ENCODE results near the gene SMIM35. TPM values are rescaled to one million over a fixed set of nuclear protein-coding genes. Genes with fewer than 3 reads are reported as not detected.

Gene SMIM35
- total RNA-seq, 1 experiment from 2014 or later = not detected

GRCh38 chr11:117989351-117990102, 97.2 kb downstream of the SMIM35 start:
- BruUV-seq (replicated peaks) = no TSS peak
- POLR2A ChIA-PET (ENCODE audit: unreplicated experiment) = no interaction called here
- Histone ChIP-seq H3K4me1 (replicated peaks; ENCODE audit: insufficient read depth) (no peaks in the 10 kb centered on the region), H4K20me1 (ENCODE audit: insufficient read depth) (no peaks in the 10 kb centered on the region), H3K27ac (no peak overlapping the region), H3K27me3 (ENCODE audit: insufficient read depth, low read depth) (peaks cover 27% of the 10 kb centered on the region; the same call in 1 of the 2 replicates), H2AFZ (no peak overlapping the region), H3F3A (ENCODE audit: insufficient read depth, low read depth) (no peaks in the 10 kb centered on the region), H3K79me2 (ENCODE audit: low read depth) (no peaks in the 10 kb centered on the region), H3K4me2 (no peak overlapping the region), H3K9me3 (ENCODE audit: insufficient read depth, low read depth) (no peaks in the 10 kb centered on the region), H3K4me3 (no peak overlapping the region), H3K9me2 (ENCODE audit: insufficient read depth) (no peaks in the 10 kb centered on the region), H3K36me3 (ENCODE audit: low read depth) (no peaks in the 10 kb centered on the region)
- intact Hi-C loops (cut with micrococcal nuclease; ENCODE audit: unreplicated experiment) = no loop called here
- CTCF ChIA-PET = no interaction called here
- DNase-seq = no peak
- TF ChIP-seq EZH2 (IDR thresholded peaks at IDR 0.05; ENCODE audit: low read depth) = no peak
- TF ChIP-seq, protein P1, sequence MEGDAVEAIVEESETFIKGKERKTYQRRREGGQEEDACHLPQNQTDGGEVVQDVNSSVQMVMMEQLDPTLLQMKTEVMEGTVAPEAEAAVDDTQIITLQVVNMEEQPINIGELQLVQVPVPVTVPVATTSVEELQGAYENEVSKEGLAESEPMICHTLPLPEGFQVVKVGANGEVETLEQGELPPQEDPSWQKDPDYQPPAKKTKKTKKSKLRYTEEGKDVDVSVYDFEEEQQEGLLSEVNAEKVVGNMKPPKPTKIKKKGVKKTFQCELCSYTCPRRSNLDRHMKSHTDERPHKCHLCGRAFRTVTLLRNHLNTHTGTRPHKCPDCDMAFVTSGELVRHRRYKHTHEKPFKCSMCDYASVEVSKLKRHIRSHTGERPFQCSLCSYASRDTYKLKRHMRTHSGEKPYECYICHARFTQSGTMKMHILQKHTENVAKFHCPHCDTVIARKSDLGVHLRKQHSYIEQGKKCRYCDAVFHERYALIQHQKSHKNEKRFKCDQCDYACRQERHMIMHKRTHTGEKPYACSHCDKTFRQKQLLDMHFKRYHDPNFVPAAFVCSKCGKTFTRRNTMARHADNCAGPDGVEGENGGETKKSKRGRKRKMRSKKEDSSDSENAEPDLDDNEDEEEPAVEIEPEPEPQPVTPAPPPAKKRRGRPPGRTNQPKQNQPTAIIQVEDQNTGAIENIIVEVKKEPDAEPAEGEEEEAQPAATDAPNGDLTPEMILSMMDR (conservative IDR thresholded peaks at IDR 0.05) = no peak

DNA sequence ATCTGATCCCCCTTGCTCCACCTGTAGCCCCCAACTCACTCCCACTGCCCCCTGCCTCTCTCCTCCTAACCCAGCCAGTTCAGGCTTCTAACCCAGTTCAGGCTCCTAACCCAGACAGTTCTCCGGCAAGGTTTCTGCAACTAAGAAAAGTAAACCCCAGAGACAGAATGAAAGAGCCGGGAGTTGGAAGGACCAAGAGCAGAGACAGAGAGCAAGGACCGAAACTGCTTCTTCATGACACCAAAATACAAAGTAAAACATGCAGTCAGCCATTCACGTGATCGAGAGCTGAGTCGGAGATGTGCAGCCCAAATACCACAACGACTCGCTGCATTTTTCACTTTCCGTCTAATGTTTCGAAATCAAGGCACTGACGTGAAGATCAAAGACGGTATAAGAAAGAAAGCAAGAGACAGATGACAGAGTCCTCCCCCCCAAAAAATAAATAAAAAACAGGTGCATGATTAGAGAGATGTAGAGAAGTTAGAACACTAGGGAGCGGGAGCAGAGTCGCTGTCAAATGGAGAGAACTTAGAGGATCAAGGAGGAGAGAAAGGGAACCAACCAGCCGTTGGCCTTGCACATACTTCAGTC, 99.7 kb downstream of the SMIM35 start:
- H3K4me1 ChIP-seq (replicated peaks; ENCODE audit: insufficient read depth) = no peaks in the 10 kb centered on the region
- no peaks in the 10 kb centered on the region for H4K20me1 ChIP-seq (ENCODE audit: insufficient read depth)
- no peak overlapping the region for H3K27ac ChIP-seq
- H3K9me3 ChIP-seq (ENCODE audit: insufficient read depth, low read depth) = no peaks in the 10 kb centered on the region
- no peak overlapping the region for H3K4me3 ChIP-seq
- BruUV-seq (replicated peaks) = no TSS peak
- H3K9me2 ChIP-seq (ENCODE audit: insufficient read depth) = no peaks in the 10 kb centered on the region
- no peak overlapping the region for H2AFZ ChIP-seq
- ChIA-PET POLR2A (ENCODE audit: unreplicated experiment) (no interaction called here), CTCF (no interaction called here)
- H3F3A ChIP-seq (ENCODE audit: insufficient read depth, low read depth) = no peaks in the 10 kb centered on the region
- no peaks in the 10 kb centered on the region for H3K36me3 ChIP-seq (ENCODE audit: low read depth)
- H3K27me3 ChIP-seq (ENCODE audit: insufficient read depth, low read depth) = peaks cover 27% of the 10 kb centered on the region; the same call in 1 of the 2 replicates
- H3K79me2 ChIP-seq (ENCODE audit: low read depth) = no peaks in the 10 kb centered on the region
- no peak for TF ChIP-seq EZH2 (IDR thresholded peaks at IDR 0.05; ENCODE audit: low read depth)
- TF ChIP-seq, protein P1 (conservative IDR thresholded peaks at IDR 0.05) = no peak
- DNase-seq = no peak
- intact Hi-C loops (cut with micrococcal nuclease; ENCODE audit: unreplicated experiment) = no loop called here
- no peak overlapping the region for H3K4me2 ChIP-seq

DNA sequence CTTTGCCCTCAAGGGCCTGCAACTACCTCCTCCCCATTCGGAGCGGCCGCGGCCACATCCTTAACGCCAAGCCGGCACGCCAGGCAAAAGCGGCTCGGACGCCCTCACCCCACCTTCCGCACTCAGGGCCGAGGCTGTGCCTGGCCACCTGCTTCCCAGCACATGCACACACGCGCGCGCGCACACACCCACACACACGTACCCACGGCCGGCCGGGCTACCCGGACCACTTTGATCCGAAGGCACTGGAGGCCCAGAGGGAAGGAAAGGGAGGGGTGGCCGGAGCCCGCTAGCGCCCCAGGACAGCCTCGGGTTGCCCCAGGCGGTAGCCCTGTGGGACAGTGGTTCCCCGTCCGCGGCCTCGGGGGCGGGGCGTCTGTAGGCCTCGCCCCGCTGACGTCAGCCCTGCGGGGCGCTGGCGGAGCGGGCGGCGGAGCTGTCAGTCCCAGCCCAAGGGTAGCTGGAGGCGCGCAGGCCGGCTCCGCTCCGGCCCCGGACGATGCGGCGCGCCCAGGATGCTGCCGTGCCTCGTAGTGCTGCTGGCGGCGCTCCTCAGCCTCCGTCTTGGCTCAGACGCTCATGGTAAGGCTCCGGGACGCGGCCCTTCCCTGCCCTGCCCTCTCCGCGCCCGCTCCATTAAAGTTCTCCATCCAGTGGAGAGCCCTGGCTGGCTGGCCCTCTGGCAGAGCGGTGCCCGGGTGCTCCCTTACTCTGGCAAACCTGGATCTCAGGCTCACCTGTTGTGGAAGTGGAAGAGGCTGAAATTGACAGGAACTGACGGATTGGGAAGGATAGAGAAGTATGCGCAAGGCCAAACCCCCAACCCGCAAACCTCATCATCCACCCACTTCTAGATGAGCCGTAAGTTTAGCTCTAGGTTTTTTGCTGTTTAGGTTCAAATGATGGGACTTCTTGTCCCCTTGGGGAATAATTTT, 100.5 kb downstream of the SMIM35 start, which contains the start of gene IL10RA:
TSS of gene IL10RA (plus strand) at position 442 of the 935 bp plus-strand sequence. CDS start at position 516, 74 bp downstream.
- BruUV-seq (replicated peaks) = no TSS peak
- TF ChIP-seq EZH2 (IDR thresholded peaks at IDR 0.05; ENCODE audit: low read depth) = no peak
- TF ChIP-seq, protein P1 (conservative IDR thresholded peaks at IDR 0.05) = no peak
- intact Hi-C loops (cut with micrococcal nuclease; ENCODE audit: unreplicated experiment) = no loop called here
- Histone ChIP-seq H3K27me3 (ENCODE audit: insufficient read depth, low read depth) (peaks cover 26% of the 10 kb centered on the region), H3K9me2 (ENCODE audit: insufficient read depth) (no peaks in the 10 kb centered on the region), H3K4me1 (replicated peaks; ENCODE audit: insufficient read depth) (no peaks in the 10 kb centered on the region), H2AFZ (no peak within 1 kb of the TSS), H3K4me2 (no peak within 1 kb of the TSS), H3K36me3 (ENCODE audit: low read depth) (no peaks in the 10 kb centered on the region), H3K27ac (no peak within 1 kb of the TSS), H3F3A (ENCODE audit: insufficient read depth, low read depth) (no peaks in the 10 kb centered on the region), H3K9me3 (ENCODE audit: insufficient read depth, low read depth) (no peaks in the 10 kb centered on the region), H4K20me1 (ENCODE audit: insufficient read depth) (no peaks in the 10 kb centered on the region), H3K79me2 (ENCODE audit: low read depth) (no peaks in the 10 kb centered on the region), H3K4me3 (no peak within 1 kb of the TSS)
- ChIA-PET POLR2A (ENCODE audit: unreplicated experiment) (interaction anchor here (0.6 kb wide), 1 partner anchor 33 kb away, joined by 4 read pairs; no protein-coding TSS in a partner anchor), CTCF (interaction anchor here (0.6 kb wide), 1 partner anchor 41 kb away, joined by 5 read pairs; no protein-coding TSS in a partner anchor)
- peak in 1 of 2 experiments; percentile 42 for DNase-seq

Data from PC-9 (cell line).